ENCODE results near the gene COPS3.

COPS3 gene

GRCh38 chr17:17269926-17270773 is 10.9 kb downstream of the COPS3 start:
- Histone ChIP-seq H3K9me2 (replicated peaks; ENCODE audit: insufficient read depth, low read length) (no peaks in the 10 kb centered on the region), H3K4me2 (ENCODE audit: low read depth, low read length) (no peak overlapping the region), H3K4me1 (ENCODE audit: low read length) (no peaks in the 10 kb centered on the region), H3K9ac (ENCODE audit: low read length) (no peak overlapping the region), H3F3A (ENCODE audit: insufficient read depth, low read length) (no peaks in the 10 kb centered on the region), H3K36me3 (replicated peaks; ENCODE audit: insufficient read depth, low read length) (peaks cover 8% of the 10 kb centered on the region), H2AFZ (ENCODE audit: low read length) (no peak overlapping the region), H3K79me2 (ENCODE audit: low read length) (peaks cover 58% of the 10 kb centered on the region), H4K20me1 (ENCODE audit: insufficient read depth, low read length) (no peaks in the 10 kb centered on the region), H3K27ac (ENCODE audit: low read length) (no peak overlapping the region), H3K4me3 (ENCODE audit: low read length) (no peak overlapping the region), H3K27me3 (replicated peaks; ENCODE audit: insufficient read depth, low read length) (no peaks in the 10 kb centered on the region), H3K9me3 (replicated peaks; ENCODE audit: insufficient read depth, low read length) (no peaks in the 10 kb centered on the region)
- DNase-seq, result peak; percentile 18
- TF ChIP-seq EZH2phosphoT487 (IDR thresholded peaks at IDR 0.05; ENCODE audit: low read length) (no peak), EZH2 (optimal IDR thresholded peaks at IDR 0.05; ENCODE audit: low read depth, low read length) (no peak), CTCF (IDR thresholded peaks at IDR 0.05; ENCODE audit: low read length) (peak; percentile 42)

- DNase-seq, result no peak
- Histone ChIP-seq H2AFZ (ENCODE audit: low read length) (no peak overlapping the region), H3K79me2 (ENCODE audit: low read length) (peaks cover 21% of the 10 kb centered on the region), H3K4me1 (ENCODE audit: low read length) (no peaks in the 10 kb centered on the region), H3K9me3 (replicated peaks; ENCODE audit: insufficient read depth, low read length) (no peaks in the 10 kb centered on the region), H3K27me3 (replicated peaks; ENCODE audit: insufficient read depth, low read length) (no peaks in the 10 kb centered on the region), H3K9me2 (replicated peaks; ENCODE audit: insufficient read depth, low read length) (no peaks in the 10 kb centered on the region), H4K20me1 (ENCODE audit: insufficient read depth, low read length) (no peaks in the 10 kb centered on the region), H3K4me3 (ENCODE audit: low read length) (no peak overlapping the region), H3F3A (ENCODE audit: insufficient read depth, low read length) (no peaks in the 10 kb centered on the region), H3K27ac (ENCODE audit: low read length) (no peak overlapping the region), H3K9ac (ENCODE audit: low read length) (no peak overlapping the region), H3K36me3 (replicated peaks; ENCODE audit: insufficient read depth, low read length) (peaks cover 14% of the 10 kb centered on the region), H3K4me2 (ENCODE audit: low read depth, low read length) (no peak overlapping the region)
- no peak for TF ChIP-seq EZH2phosphoT487 (IDR thresholded peaks at IDR 0.05; ENCODE audit: low read length)
- TF ChIP-seq CTCF (IDR thresholded peaks at IDR 0.05; ENCODE audit: low read length), result no peak
- TF ChIP-seq EZH2 (optimal IDR thresholded peaks at IDR 0.05; ENCODE audit: low read depth, low read length), result no peak
Observed at GRCh38 chr17:17264430-17264829, 16.6 kb downstream of the COPS3 start.

GRCh38 chr17:17258998-17259397 is 22.0 kb downstream of the COPS3 start:
- DNase-seq, result no peak
- Histone ChIP-seq H3K9me3 (replicated peaks; ENCODE audit: insufficient read depth, low read length) (no peaks in the 10 kb centered on the region), H3K4me3 (ENCODE audit: low read length) (no peak overlapping the region), H3K9ac (ENCODE audit: low read length) (no peak overlapping the region), H4K20me1 (ENCODE audit: insufficient read depth, low read length) (no peaks in the 10 kb centered on the region), H3K9me2 (replicated peaks; ENCODE audit: insufficient read depth, low read length) (no peaks in the 10 kb centered on the region), H2AFZ (ENCODE audit: low read length) (no peak overlapping the region), H3F3A (ENCODE audit: insufficient read depth, low read length) (0 out of 2 replicates have a peak, but pooled peaks cover 6% of the 10 kb centered on the region), H3K36me3 (replicated peaks; ENCODE audit: insufficient read depth, low read length) (peaks cover 14% of the 10 kb centered on the region), H3K79me2 (ENCODE audit: low read length) (peaks cover 23% of the 10 kb centered on the region), H3K27ac (ENCODE audit: low read length) (no peak overlapping the region), H3K27me3 (replicated peaks; ENCODE audit: insufficient read depth, low read length) (no peaks in the 10 kb centered on the region), H3K4me2 (ENCODE audit: low read depth, low read length) (no peak overlapping the region), H3K4me1 (ENCODE audit: low read length) (no peaks in the 10 kb centered on the region)
- no peak for TF ChIP-seq CTCF (IDR thresholded peaks at IDR 0.05; ENCODE audit: low read length)
- no peak for TF ChIP-seq EZH2 (optimal IDR thresholded peaks at IDR 0.05; ENCODE audit: low read depth, low read length)
- TF ChIP-seq EZH2phosphoT487 (IDR thresholded peaks at IDR 0.05; ENCODE audit: low read length), result no peak
